Iris pigment epithelial cell (primary cell): ENCODE measurements around the gene OR2B2.

Experiments used
- DNase-seq: peaks from one replicate; pipeline ENCODE4 v3.0.0-alpha.2; 2011; ENCODE audit warnings: low read depth

OR2B2 gene

DNA sequence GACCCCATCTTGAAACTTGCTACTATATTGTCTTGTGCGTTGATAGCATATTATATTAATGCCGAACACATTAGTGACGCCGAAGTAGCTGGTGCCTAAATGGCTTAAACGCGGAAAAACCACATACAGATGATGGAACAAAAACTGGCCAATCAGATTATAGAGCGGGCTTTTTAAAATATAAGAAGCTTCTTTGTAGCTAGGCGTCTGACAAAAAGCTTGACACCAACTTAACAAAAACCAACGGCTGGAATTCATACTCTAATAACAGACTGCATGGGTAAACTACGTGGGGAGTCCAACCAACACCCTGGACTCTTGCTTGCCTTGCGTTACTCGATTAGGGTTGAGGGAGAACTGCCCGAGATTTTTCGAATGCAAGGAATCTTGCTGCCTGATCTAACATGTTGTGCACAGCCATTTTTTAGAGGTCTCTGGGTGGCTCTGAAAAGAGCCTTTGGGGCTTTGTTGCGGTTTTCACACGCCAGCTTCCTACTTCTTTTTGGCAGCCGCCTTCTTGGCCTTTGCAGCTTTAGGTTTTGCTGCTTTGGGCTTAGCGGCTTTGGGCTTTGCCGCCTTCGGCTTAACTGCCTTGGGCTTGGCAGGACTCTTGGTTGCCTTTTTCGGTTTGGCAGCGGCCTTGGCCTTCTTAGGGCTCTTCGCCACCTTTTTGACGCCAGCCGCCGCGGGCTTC, 45.7 kb downstream of the OR2B2 start:
- peak; percentile 62 for DNase-seq

DNA sequence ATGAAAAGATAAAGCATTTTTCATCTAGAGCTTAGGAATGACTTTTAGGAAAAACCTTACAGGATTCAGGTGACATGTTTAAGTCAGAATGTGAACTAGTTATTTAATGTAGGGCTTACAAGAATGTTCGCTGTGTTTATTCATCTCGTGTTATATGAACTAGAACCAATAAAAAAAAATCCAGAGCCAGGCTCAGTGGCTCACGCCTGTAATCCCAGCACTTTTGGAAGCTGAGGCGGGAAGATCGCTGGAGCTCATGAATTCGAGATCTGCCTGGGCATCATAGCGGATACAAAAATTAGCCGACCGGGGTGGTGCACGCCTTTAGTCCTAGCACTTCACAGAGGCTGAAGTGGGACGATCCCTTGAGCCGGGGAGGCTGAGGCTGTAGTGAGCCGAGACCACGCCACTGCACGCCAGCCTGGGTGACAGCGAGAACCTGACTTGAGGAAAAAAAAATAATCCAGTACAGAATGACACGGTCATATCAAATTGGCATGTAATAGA, 46.3 kb downstream of the OR2B2 start:
- peak; percentile 6 for DNase-seq

DNA sequence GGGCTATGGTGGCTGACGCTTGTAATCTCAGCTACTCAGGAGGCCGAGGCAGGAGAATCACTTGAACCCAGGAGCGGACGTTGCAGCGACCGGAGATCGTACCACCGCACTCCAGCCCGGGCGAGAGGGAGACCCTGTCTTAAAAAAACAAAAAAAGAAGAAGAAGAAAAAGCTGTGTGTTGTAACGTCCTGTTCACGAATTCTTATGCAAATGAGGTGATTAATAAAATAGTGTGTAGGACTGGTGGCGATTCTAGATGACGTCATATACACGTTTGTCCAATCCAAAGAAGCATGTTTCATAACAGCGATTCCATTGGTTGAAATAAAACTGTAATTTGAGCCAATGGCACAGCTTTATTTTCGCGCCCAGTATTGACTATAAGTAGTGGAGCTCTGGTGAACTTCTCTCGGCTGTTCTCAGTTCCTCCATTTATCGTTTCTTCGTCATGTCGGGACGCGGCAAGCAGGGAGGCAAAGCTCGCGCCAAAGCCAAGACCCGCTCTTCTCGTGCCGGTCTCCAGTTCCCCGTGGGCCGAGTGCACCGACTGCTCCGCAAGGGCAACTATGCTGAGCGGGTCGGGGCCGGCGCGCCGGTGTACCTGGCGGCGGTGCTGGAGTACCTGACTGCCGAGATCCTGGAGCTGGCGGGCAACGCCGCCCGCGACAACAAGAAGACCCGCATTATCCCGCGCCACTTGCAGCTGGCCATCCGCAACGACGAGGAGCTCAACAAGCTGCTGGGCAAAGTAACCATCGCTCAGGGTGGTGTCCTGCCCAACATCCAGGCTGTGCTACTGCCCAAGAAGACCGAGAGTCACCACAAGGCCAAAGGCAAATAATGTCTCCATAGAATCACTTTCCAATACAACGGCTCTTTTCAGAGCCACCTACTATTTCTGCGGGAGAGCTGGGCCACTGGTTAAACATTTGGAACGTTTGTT, 47.0 kb downstream of the OR2B2 start:
- DNase-seq, result peak; percentile 98

DNA sequence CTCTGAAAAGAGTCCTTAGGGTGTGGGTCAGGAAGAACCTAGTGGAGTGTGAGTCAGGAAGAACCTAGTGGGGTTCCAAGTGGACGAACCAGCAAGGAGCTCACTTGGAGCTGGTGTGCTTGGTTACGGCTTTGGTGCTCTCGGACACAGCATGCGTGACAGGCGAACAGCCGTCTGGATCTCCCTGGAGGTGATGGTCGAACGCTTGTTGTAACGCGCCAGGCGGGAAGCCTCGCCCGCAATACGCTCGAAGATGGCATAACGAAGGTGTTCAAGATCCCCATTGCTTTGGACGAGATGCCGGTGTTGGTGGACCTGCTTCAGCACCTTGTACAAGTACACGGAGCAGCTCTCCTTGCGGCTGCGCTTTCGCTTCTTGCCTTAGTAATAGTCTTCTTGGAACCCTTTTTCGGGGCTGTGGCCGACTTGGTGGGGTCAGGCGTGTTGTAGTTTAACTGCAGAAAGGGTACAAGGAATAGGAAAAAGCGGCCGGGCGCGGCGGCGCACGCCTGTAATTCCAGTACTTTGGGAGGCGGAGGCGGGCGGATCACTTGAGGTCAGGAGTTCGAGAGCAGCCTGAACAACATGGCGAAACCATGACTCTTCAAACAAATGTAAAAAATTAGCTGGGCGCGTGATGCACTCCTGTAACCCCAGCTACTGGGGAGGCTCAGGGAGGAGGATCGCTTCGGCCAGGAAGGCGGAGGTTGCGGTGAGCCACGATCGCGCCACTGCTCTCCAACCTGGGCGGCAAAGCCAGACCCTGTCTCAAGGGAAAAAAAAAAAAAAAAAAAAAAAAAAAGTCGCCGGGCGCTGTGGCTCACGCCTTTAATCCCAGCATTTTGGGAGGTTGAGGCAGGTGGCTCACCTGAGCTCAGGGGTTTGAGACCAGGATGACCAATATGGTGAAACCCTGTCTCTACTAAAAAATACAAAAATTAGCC, 48.0 kb downstream of the OR2B2 start:
- DNase-seq, result peak; percentile 24

DNA sequence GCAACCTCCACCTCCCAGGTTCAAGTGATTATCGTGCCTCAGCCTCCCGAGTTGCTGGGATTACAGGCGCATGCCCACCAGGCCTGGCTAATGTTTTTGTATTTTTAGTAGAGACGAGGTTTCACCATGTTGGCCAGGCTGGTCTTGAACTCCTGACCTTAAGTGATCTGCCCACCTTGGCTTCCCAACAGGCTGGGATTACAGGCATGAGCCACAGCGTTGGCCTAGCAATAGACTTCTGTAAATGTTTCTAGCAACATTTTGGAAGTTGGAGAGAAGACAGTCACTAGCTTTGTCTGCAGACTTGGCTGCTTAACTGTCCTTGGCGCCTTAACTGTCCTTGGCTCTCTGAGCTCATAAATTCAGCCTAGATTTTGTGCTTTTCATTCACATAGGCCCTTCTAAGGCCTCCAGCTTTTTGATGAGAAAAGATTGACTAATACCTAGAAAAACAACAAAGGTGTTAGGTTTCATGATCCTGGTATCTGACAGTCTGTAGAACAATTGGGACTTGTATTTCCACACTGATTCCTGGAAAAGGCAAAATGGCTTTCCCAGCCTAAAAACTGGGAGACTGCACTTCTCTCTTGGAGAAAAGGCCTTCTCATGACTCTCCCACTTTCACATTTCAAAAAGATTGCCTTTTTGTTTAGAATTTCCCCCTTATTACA, 49.7 kb downstream of the OR2B2 start:
- DNase-seq, result peak; percentile 48

DNA sequence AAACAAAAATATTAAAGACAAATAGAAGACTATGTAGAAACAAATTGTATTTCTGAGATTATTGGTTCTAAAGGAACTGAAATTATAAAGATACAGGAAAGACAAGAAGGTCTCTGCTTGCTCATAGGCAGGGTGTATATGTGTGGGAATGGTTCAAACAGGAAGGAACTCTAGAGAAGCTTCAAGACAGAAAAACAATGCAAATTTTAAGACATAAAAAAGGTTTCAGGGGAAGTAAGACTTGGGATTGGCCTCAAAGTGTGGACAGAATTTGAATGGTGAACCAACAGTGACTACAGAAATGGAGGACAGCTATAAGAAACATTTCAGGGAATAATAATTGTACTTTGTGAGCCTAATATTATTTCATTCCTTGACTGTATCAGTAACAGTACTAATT, 50.3 kb downstream of the OR2B2 start:
- DNase-seq, result no peak

DNA sequence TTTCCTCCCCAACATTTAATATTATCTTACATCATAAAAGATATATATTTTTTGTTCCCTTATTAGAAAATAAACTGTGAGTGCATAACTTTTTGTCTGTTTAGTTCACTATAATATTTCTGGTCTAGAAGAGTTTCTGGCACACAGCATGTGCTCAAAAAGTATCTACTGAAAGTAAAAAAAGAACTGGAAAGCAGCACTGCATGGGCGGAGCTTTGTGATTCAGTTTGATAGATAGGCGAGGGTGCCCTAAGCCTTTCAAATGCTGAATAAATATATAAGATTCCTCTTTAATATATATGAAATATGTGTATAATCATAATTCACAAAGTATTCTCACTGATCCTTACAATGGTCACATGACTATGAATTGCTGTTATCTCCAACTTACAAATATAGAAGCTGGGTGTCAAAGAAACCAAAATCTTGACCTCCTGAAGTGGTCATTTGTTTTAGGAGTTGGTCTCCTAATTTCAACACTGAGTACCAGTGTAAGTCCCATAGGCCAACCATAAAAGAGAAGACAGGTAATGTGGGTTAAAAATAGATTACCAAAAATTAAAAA, 50.8 kb downstream of the OR2B2 start:
- no peak for DNase-seq
